Colonic mucosa (tissue), 4 donors: ENCODE measurements around the gene STK40. TPM values are rescaled to one million over a fixed set of nuclear protein-coding genes. Genes with fewer than 3 reads are reported as not detected.

ENCODE experiments used
- DNase-seq: peaks from one replicate; pipeline ENCODE4 v3.0.0-alpha.2; 2020
- H3K27ac ChIP-seq: fragments of 200-600 bp; one replicate; pipeline ENCODE4 v1.8.0; 2021
- H3K27me3 ChIP-seq: fragments of 200-600 bp; one replicate; pipeline ENCODE4 v1.8.0; 2021
- H3K36me3 ChIP-seq: fragments of 200-600 bp; one replicate; pipeline ENCODE4 v1.8.0; 2021
- H3K4me1 ChIP-seq: fragments of 200-600 bp; one replicate; pipeline ENCODE4 v1.8.0; 2021; ENCODE audit warnings: mild to moderate bottlenecking
- H3K4me3 ChIP-seq: fragments of 200-600 bp; one replicate; pipeline ENCODE4 v1.8.0; 2021
- H3K9ac ChIP-seq, 2 donors: one replicate each; pipeline ENCODE4 v1.7.0; 2013; ENCODE audit warnings: control low read depth in 2 of 2, low read depth in 2 of 2, low read length in 2 of 2
- H3K9me3 ChIP-seq: fragments of 200-600 bp; one replicate; pipeline ENCODE4 v1.8.0; 2021
- CTCF ChIP-seq: fragments of 200-600 bp; IDR thresholded peaks from one replicate; pipeline ENCODE4 v1.8.0; 2022; ENCODE audit warnings: antibody characterized with exemption, mild to moderate bottlenecking
- intact Hi-C: fragments of 100-400 bp; cut with DNase I; formaldehyde crosslinking; loops from one replicate; pipeline ENCODE4 v1.14.1; 2022
- total RNA-seq, 2 donors: library from RNA; stranded (reverse); fragmentation: NEBNext Ultra II Directional in 1 of 2; extraction: Animal tissue kit (Norgen Biotek cat#: 25700) in 1 of 2; gene quantifications; one replicate each; pipeline ENCODE4 v1.2.1, GENCODE V29; 2021
- donor health status: healthy.
- donor health status: DM: no; HTN: no; CAD: no.
- donor health status: DM: no; HTN: no; CAD: no.

STK40 gene
- total RNA-seq, 2 donors from 2014 or later, result 56.6 to 69.7 TPM

GRCh38 chr1:36349241-36349671 lies 36.5 kb downstream of the STK40 start:
- TF ChIP-seq CTCF, result no peak
- Histone ChIP-seq H3K4me1 (peaks cover 8% of the 10 kb centered on the region), H3K9ac (no peak overlapping the region), H3K27me3 (no peaks in the 10 kb centered on the region), H3K9me3 (no peaks in the 10 kb centered on the region), H3K4me3 (no peak overlapping the region), H3K27ac (no peak overlapping the region), H3K36me3 (peaks cover 17% of the 10 kb centered on the region)
- intact Hi-C loops, result no loop called here
- no peak for DNase-seq

- TF ChIP-seq CTCF, result no peak
- Histone ChIP-seq H3K27me3 (no peaks in the 10 kb centered on the region), H3K27ac (no peak overlapping the region), H3K4me1 (peaks cover 8% of the 10 kb centered on the region), H3K4me3 (no peak overlapping the region), H3K9me3 (no peaks in the 10 kb centered on the region), H3K36me3 (peaks cover 17% of the 10 kb centered on the region), H3K9ac (no peak overlapping the region)
- intact Hi-C loops, result no loop called here
- DNase-seq, result no peak
Observed at GRCh38 chr1:36346741-36347370, 38.9 kb downstream of the STK40 start.

GRCh38 chr1:36345353-36345752 lies 40.4 kb downstream of the STK40 start:
- peaks cover 6% of the 10 kb centered on the region for H3K4me1 ChIP-seq
- no peaks in the 10 kb centered on the region for H3K27me3 ChIP-seq
- H3K9me3 ChIP-seq, result no peaks in the 10 kb centered on the region
- intact Hi-C loops, result no loop called here
- H3K4me3 ChIP-seq, result no peak overlapping the region
- H3K27ac ChIP-seq, result no peak overlapping the region
- no peak for DNase-seq
- H3K9ac ChIP-seq, result no peak overlapping the region
- TF ChIP-seq CTCF, result no peak
- H3K36me3 ChIP-seq, result peaks cover 17% of the 10 kb centered on the region

GRCh38 chr1:36344395-36344680 lies 41.4 kb downstream of the STK40 start:
- Histone ChIP-seq H3K36me3 (peaks cover 17% of the 10 kb centered on the region), H3K27me3 (no peaks in the 10 kb centered on the region), H3K27ac (no peak overlapping the region), H3K9me3 (no peaks in the 10 kb centered on the region), H3K4me3 (no peak overlapping the region), H3K9ac (no peak overlapping the region), H3K4me1 (no peaks in the 10 kb centered on the region)
- intact Hi-C loops, result no loop called here
- TF ChIP-seq CTCF, result no peak
- DNase-seq, result no peak

- H3K4me1 ChIP-seq, result no peaks in the 10 kb centered on the region
- no peak overlapping the region for H3K4me3 ChIP-seq
- peaks cover 17% of the 10 kb centered on the region for H3K36me3 ChIP-seq
- DNase-seq, result no peak
- H3K9me3 ChIP-seq, result no peaks in the 10 kb centered on the region
- intact Hi-C loops, result no loop called here
- H3K27ac ChIP-seq, result no peak overlapping the region
- no peak overlapping the region for H3K9ac ChIP-seq
- no peaks in the 10 kb centered on the region for H3K27me3 ChIP-seq
- TF ChIP-seq CTCF, result no peak
Observed at GRCh38 chr1:36343651-36344394, 41.9 kb downstream of the STK40 start.
